ENCODE data around the gene ARHGAP6. TPM values are rescaled to one million over a fixed set of nuclear protein-coding genes. Genes with fewer than 3 reads are reported as not detected.

ARHGAP6 gene
- total and polyA plus RNA-seq, 2 of the 4 experiments (the other 2 are of a cell fraction) = 1.4 to 1.8 TPM

DNA sequence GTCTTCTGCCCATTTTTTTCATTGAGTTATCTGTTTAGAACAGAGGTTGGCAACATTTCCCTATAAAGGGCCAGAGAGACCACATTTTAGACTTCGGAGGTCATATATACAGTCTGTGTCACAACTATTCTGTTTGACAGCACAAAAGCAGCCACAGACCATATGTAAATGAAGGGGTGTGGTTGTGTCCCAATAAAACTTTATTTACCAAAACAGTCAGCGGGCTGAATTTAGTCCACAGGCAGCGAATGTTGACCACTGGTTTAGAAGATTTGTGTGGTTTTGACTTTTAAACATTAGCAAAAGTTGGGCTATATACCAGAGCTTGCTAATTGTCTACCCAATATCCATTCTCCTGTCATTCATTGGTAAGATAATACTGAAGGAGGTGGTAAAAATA lies 221.7 kb downstream of the ARHGAP6 start:
- H3K27me3 ChIP-seq (ENCODE audit: control insufficient read depth, insufficient read depth, low read length) = no peaks in the 10 kb centered on the region
- no peak overlapping the region for H4K8ac ChIP-seq (ENCODE audit: low read depth in 2 of 2, low read length in 2 of 2)
- H2AK9ac ChIP-seq (replicated peaks; ENCODE audit: low read depth, low read length, poor library complexity) = no peak overlapping the region
- no peak overlapping the region for H3K4me2 ChIP-seq (ENCODE audit: low read depth, low read length)
- intact Hi-C loops (cut with micrococcal nuclease) (no loop called here), in situ Hi-C loops (cut with MboI; ENCODE audit: low sequenced_read_pairs) (no loop called here), dilution Hi-C loops (cut with HindIII; ENCODE audit: low sequenced_read_pairs, unreplicated experiment) (no loop called here)
- no peak overlapping the region for H2AK5ac ChIP-seq (ENCODE audit: low read depth, low read length)
- H3K4me3 ChIP-seq (ENCODE audit: insufficient read depth, low read depth, low read length) = no peak overlapping the region
- DNase-seq = no peak
- H3K4me1 ChIP-seq (ENCODE audit: control insufficient read depth, insufficient read depth, low read length) = peaks cover 7% of the 10 kb centered on the region
- CTCF ChIA-PET = no interaction called here
- no peak overlapping the region for H3K14ac ChIP-seq (replicated peaks; ENCODE audit: low read depth, low read length)
- no peak overlapping the region for H3K23ac ChIP-seq (ENCODE audit: low read depth, low read length)
- no CpG with 5 or more reads among the region's 3 CpGs for WGBS, 2 experiments (ENCODE audit: extremely low coverage in 2 of 2, insufficient read length in 1 of 2)
- H2BK120ac ChIP-seq (ENCODE audit: low read depth, low read length) = no peak overlapping the region
- BruUV-seq (replicated peaks) = no TSS peak
- no peak overlapping the region for H3K4ac ChIP-seq (ENCODE audit: low read depth, low read length)
- H3K36me3 ChIP-seq (ENCODE audit: control insufficient read depth, insufficient read depth, low read length) = no peaks in the 10 kb centered on the region
- H3K56ac ChIP-seq (ENCODE audit: extremely low read depth, insufficient read depth, low read length) = no peak overlapping the region
- H4K91ac ChIP-seq (ENCODE audit: insufficient read depth, low read depth, low read length) = no peak overlapping the region
- POLR2A ChIA-PET (ENCODE audit: unreplicated experiment) = no interaction called here
- no peaks in the 10 kb centered on the region for H3K79me1 ChIP-seq (ENCODE audit: low read depth in 1 of 2, low read length in 2 of 2)
- H2BK5ac ChIP-seq (ENCODE audit: low read depth, low read length, poor library complexity, severe bottlenecking) = no peak overlapping the region
- H3K9me1 ChIP-seq (ENCODE audit: insufficient read depth, low read length) = 0 out of 2 replicates have a peak, but pooled peaks cover 2% of the 10 kb centered on the region
- H3K9ac ChIP-seq (ENCODE audit: low read depth, low read length) = no peak overlapping the region
- H4K20me1 ChIP-seq (ENCODE audit: insufficient read depth, low read length) = no peaks in the 10 kb centered on the region
- H2BK20ac ChIP-seq (ENCODE audit: low read depth, low read length) = no peak overlapping the region
- ATAC-seq (ENCODE audit: low read depth) = no peak
- H2BK15ac ChIP-seq (ENCODE audit: low read depth, low read length) = no peak overlapping the region
- H4K5ac ChIP-seq (ENCODE audit: low read depth, low read length) = no peak overlapping the region
- no peaks in the 10 kb centered on the region for H3K9me3 ChIP-seq (ENCODE audit: control insufficient read depth, insufficient read depth, low read length)
- no peak overlapping the region for H3K27ac ChIP-seq (ENCODE audit: insufficient read depth, low read length)
- TF ChIP-seq MAFK (IDR thresholded peaks at IDR 0.05; ENCODE audit: low read depth, low read length) (no peak), CEBPB (IDR thresholded peaks at IDR 0.05; ENCODE audit: low read depth, low read length) (no peak), RFX5 (IDR thresholded peaks at IDR 0.05; ENCODE audit: low read depth, low read length) (no peak), BHLHE40 (IDR thresholded peaks at IDR 0.05; ENCODE audit: low read depth, low read length) (no peak), POLR2A (IDR thresholded peaks at IDR 0.05; ENCODE audit: low read depth, low read length) (no peak), CHD1 (IDR thresholded peaks at IDR 0.05; ENCODE audit: low read depth, low read length) (no peak), RCOR1 (IDR thresholded peaks at IDR 0.05; ENCODE audit: insufficient replicate concordance, low read length) (no peak), FOS (IDR thresholded peaks at IDR 0.05; ENCODE audit: low read depth, low read length) (no peak)
- TF ChIP-seq, protein P1, sequence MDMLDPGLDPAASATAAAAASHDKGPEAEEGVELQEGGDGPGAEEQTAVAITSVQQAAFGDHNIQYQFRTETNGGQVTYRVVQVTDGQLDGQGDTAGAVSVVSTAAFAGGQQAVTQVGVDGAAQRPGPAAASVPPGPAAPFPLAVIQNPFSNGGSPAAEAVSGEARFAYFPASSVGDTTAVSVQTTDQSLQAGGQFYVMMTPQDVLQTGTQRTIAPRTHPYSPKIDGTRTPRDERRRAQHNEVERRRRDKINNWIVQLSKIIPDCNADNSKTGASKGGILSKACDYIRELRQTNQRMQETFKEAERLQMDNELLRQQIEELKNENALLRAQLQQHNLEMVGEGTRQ (IDR thresholded peaks at IDR 0.05; ENCODE audit: low read depth, low read length) = no peak
- no peak overlapping the region for H3K18ac ChIP-seq (ENCODE audit: low read depth, low read length)
- H2AFZ ChIP-seq (replicated peaks; ENCODE audit: low read length, poor library complexity) = no peak overlapping the region
